HepG2 (cell line): Measurements from ENCODE around the gene SHLD3. TPM values are rescaled to one million over a fixed set of nuclear protein-coding genes. Genes with fewer than 3 reads are reported as not detected.

ENCODE experiments used
- CAMTA2 ChIP-seq: sonication (generic); formaldehyde crosslinking; IDR thresholded peaks from 2 replicates; pipeline ENCODE4 v1.4.0; 2020; ENCODE audit warnings: mild to moderate bottlenecking, missing genetic modification reagents, borderline replicate concordance
- CCDC6 ChIP-seq: sonication (generic); formaldehyde crosslinking; IDR thresholded peaks from 2 replicates; pipeline ENCODE4 v1.8.1; 2022; ENCODE audit warnings: mild to moderate bottlenecking, missing genetic modification reagents, moderate library complexity
- DR1 ChIP-seq: sonication (generic); formaldehyde crosslinking; IDR thresholded peaks from 2 replicates; pipeline ENCODE4 v1.8.0; 2021; ENCODE audit warnings: mild to moderate bottlenecking, missing genetic modification reagents, inconsistent platforms
- EEA1 ChIP-seq: sonication (generic); formaldehyde crosslinking; IDR thresholded peaks from 2 replicates; pipeline ENCODE4 v1.5.1; 2020; ENCODE audit warnings: mild to moderate bottlenecking, missing genetic modification reagents, borderline replicate concordance
- ELF1 ChIP-seq: sonication (generic); formaldehyde crosslinking; IDR thresholded peaks from 2 replicates; pipeline ENCODE4 v1.4.0; 2020; ENCODE audit warnings: missing genetic modification reagents
- GABPB1 ChIP-seq: IDR thresholded peaks from 2 replicates; pipeline ENCODE4 v1.6.1; 2016; ENCODE audit warnings: mild to moderate bottlenecking, missing genetic modification reagents, moderate library complexity, missing compliant biosample characterization
- MTA1 ChIP-seq: sonication (generic); formaldehyde crosslinking; IDR thresholded peaks from 2 replicates; pipeline ENCODE4 v1.4.0; 2020; ENCODE audit warnings: missing genetic modification reagents, mild to moderate bottlenecking, borderline replicate concordance
- NR2C2 ChIP-seq: sonication (generic); formaldehyde crosslinking; IDR thresholded peaks from 2 replicates; pipeline ENCODE4 v1.4.0; 2020; ENCODE audit warnings: missing genetic modification reagents, mild to moderate bottlenecking, moderate library complexity, borderline replicate concordance
- SIN3A ChIP-seq: IDR thresholded peaks from 2 replicates; pipeline ENCODE4 v1.6.1; 2011; ENCODE audit warnings: low read depth, mild to moderate bottlenecking, control low read depth, low read length, borderline replicate concordance
- XRCC5 ChIP-seq: fragments of 200-400 bp; formaldehyde crosslinking; optimal IDR thresholded peaks from 2 replicates; pipeline ENCODE3; 2017; ENCODE audit warnings: mild to moderate bottlenecking, low read length
- ZGPAT ChIP-seq: IDR thresholded peaks from 2 replicates; pipeline ENCODE4 v1.6.1; 2016; ENCODE audit warnings: mild to moderate bottlenecking
- ZNF280D ChIP-seq: sonication (generic); formaldehyde crosslinking; IDR thresholded peaks from 2 replicates; pipeline ENCODE4 v1.5.1; 2020; ENCODE audit warnings: mild to moderate bottlenecking, missing genetic modification reagents
- ZNF432 ChIP-seq: sonication (generic); formaldehyde crosslinking; IDR thresholded peaks from 2 replicates; pipeline ENCODE4 v1.5.0; 2020; ENCODE audit warnings: missing genetic modification reagents, mild to moderate bottlenecking, borderline replicate concordance
- ZNF766 ChIP-seq: sonication (generic); formaldehyde crosslinking; IDR thresholded peaks from 2 replicates; pipeline ENCODE4 v1.5.0; 2020; ENCODE audit warnings: missing genetic modification reagents, borderline replicate concordance
- polyA plus RNA-seq, 8 experiments: library from polyadenylated mRNA; depleted of rRNA in 3 of 8; stranded (reverse) in 7 of 8; unstranded in 1 of 8; fragments of >200 nt; fragmentation: Illumina TruSeq in 4 of 8; extraction: Trizol in 4 of 8; gene quantifications; 2 replicates each; pipeline versions ENCODE4 v1.2.1 to v1.2.3, GENCODE V29; 2011 to 2016; ENCODE audit warnings: low read depth in 4 of 8, missing spikeins in 1 of 8, mixed read lengths in 1 of 8; ENCODE audit not compliant: insufficient read depth in 1 of 8
- total RNA-seq, 5 experiments: library from RNA; depleted of rRNA; stranded (reverse); fragments of >200 nt; fragmentation: Illumina TruSeq; extraction: Trizol; gene quantifications; 2 replicates each; pipeline ENCODE4 v1.2.3, GENCODE V29; 2016; ENCODE audit warnings: low read depth in 1 of 5

Gene SHLD3
- total and polyA plus RNA-seq, 2 of the 13 experiments (the other 11 are each of a cell fraction or from before 2014, with no cell fraction given), result 3.6 to 6.8 TPM

- TF ChIP-seq XRCC5 (peak; percentile 52), DR1 (CRISPR knock-in tag) (no peak; the same call in 1 of the 2 replicates), GABPB1 (CRISPR knock-in tag) (peak; percentile 36; the same call in 1 of the 2 replicates), ZNF766 (CRISPR knock-in tag) (no peak), NR2C2 (CRISPR knock-in tag) (no peak), ZGPAT (peak; percentile 54; the same call in 1 of the 2 replicates), EEA1 (no peak), CCDC6 (CRISPR knock-in tag) (no peak), ZNF432 (CRISPR knock-in tag) (no peak), ZNF280D (CRISPR knock-in tag) (no peak), MTA1 (no peak), ELF1 (no peak), SIN3A (peak; percentile 70; the same call in 1 of the 2 replicates), CAMTA2 (no peak)
Measured at GRCh38 chr5:65624025-65624570, 729 bp upstream of the SHLD3 start, which contains the start of gene TRIM23 (continued).
